22Rv1 (cell line): ENCODE results near the gene IL32.

Experiments used
- H3K27ac ChIP-seq: fragments of 450-650 bp; 2 replicates; pipeline ENCODE4 v1.5.1; 2017
- CTCF ChIP-seq: fragments of 450-650 bp; IDR thresholded peaks from 2 replicates; pipeline ENCODE4 v1.5.1; 2017; ENCODE audit warnings: mild to moderate bottlenecking
- ZFX ChIP-seq: fragments of 450-650 bp; IDR thresholded peaks from 2 replicates; pipeline ENCODE4 v1.6.1; 2017; ENCODE audit warnings: antibody characterized with exemption, borderline replicate concordance

IL32 gene

GRCh38 chr16:3088925-3089716 is 23.7 kb downstream of the IL32 start:
- peak overlapping the region; percentile 58 for H3K27ac ChIP-seq

GRCh38 chr16:3089717-3090592 is 24.5 kb downstream of the IL32 start:
- TF ChIP-seq CTCF, result no peak; the same call in 1 of the 2 replicates
- H3K27ac ChIP-seq, result peak overlapping the region; percentile 58

More at GRCh38 chr16:3088925-3089716, 23.7 kb downstream of the IL32 start:
- TF ChIP-seq CTCF (peak; percentile 66), ZFX (no peak)

GRCh38 chr16:3091551-3091950 is 26.1 kb downstream of the IL32 start:
- no peak overlapping the region for H3K27ac ChIP-seq
- no peak for TF ChIP-seq CTCF
- no peak for TF ChIP-seq ZFX

- TF ChIP-seq ZFX (no peak), CTCF (no peak)
- H3K27ac ChIP-seq, result no peak overlapping the region
These were observed 27.1 kb downstream of the IL32 start for GRCh38 chr16:3092501-3092941.

GRCh38 chr16:3094289-3095027 is 29.0 kb downstream of the IL32 start:
- H3K27ac ChIP-seq, result no peak overlapping the region
- no peak for TF ChIP-seq ZFX
- TF ChIP-seq CTCF, result peak; percentile 77

GRCh38 chr16:3095869-3096268 is 30.4 kb downstream of the IL32 start:
- no peak for TF ChIP-seq ZFX
- peak; percentile 23; the same call in 1 of the 2 replicates for TF ChIP-seq CTCF

More at GRCh38 chr16:3095869-3096268, 30.4 kb downstream of the IL32 start:
- H3K27ac ChIP-seq, result no peak overlapping the region
